HCT116 (cell line): ENCODE results near the gene LKAAEAR1. TPM values are rescaled to one million over a fixed set of nuclear protein-coding genes. Genes with fewer than 3 reads are reported as not detected.

Experiments used
- ATAC-seq: fragments of 200-7000 bp; cut with Tn5 transposase; 2 replicates; pipeline ENCODE4 v1.9.1; 2020; ENCODE audit warnings: mild to moderate bottlenecking, moderate library complexity
- BruUV-seq: library from RNA; stranded (reverse); fragments of 400-500 nt; replicated peaks from 2 replicates; lab custom pipeline; 2021; lab: Mats Ljungman, UMichigan
- CTCF ChIA-PET: fragments of 300-600 bp; sonication (Branson Sonifier 250); formaldehyde crosslinking; loops from one replicate; lab custom pipeline; 2021; ENCODE audit warnings: antibody characterized with exemption; lab: Charles Lee
- POLR2A ChIA-PET: fragments of 300-600, 350-600 bp; sonication (Branson Sonifier 250); formaldehyde crosslinking; loops from one replicate; lab custom pipeline; 2021; ENCODE audit warnings: antibody characterized with exemption; lab: Charles Lee
- RAD21 ChIA-PET, 2 experiments: fragments of 300-600 bp; sonication (Branson Sonifier 250); formaldehyde crosslinking; loops; one replicate each; lab custom pipeline; 2023; ENCODE audit warnings: low total read pairs in 2 of 2; ENCODE audit not compliant: uncharacterized antibody in 2 of 2, unreplicated experiment in 2 of 2, low non-redundant PET in 1 of 2; lab: Charles Lee
- DNase-seq: peaks from one replicate; pipeline ENCODE4 v3.0.0-alpha.2; 2010; ENCODE audit warnings: low read depth, low spot score
- H2AFZ ChIP-seq: fragments of 200-600 bp; shearing (Covaris generic), sonication (generic); 2 replicates; pipeline ENCODE4 v1.6.1; 2017; ENCODE audit warnings: low read depth, mixed run types, mixed read lengths, antibody characterized with exemption, low read length; ENCODE audit not compliant: poor library complexity, severe bottlenecking
- H3K27ac ChIP-seq: 2 replicates; pipeline ENCODE4 v1.5.1; 2012; ENCODE audit warnings: low read depth, low read length
- H3K27me3 ChIP-seq: fragments of 200-600 bp; sonication (generic); 2 replicates; pipeline ENCODE4 v1.6.1; 2016; ENCODE audit warnings: mixed run types, low read length, mixed read lengths; ENCODE audit not compliant: insufficient read depth
- H3K36me3 ChIP-seq, 2 experiments: fragments of 200-500 bp in 1 of 2; fragments of 200-600 bp in 1 of 2; sonication (Bioruptor generic) in 1 of 2; sonication (generic) in 1 of 2; 2 replicates each; pipeline versions ENCODE4 v1.5.1 to v1.6.1; 2014 to 2016; ENCODE audit warnings: low read length in 2 of 2, inconsistent platforms in 1 of 2, mixed read lengths in 1 of 2, mixed run types in 1 of 2; ENCODE audit not compliant: insufficient read depth in 2 of 2, control insufficient read depth in 1 of 2
- H3K4me1 ChIP-seq, 2 experiments: fragments of 200-600 bp in 1 of 2; sonication (generic) in 1 of 2; 2 replicates each; pipeline versions ENCODE4 v1.5.1 to v1.6.1; 2012 to 2017; ENCODE audit warnings: low read length in 2 of 2, inconsistent platforms in 1 of 2, mild to moderate bottlenecking in 1 of 2, mixed read lengths in 1 of 2, mixed run types in 1 of 2, moderate library complexity in 1 of 2; ENCODE audit not compliant: insufficient read depth in 2 of 2, control insufficient read depth in 1 of 2
- H3K4me2 ChIP-seq: fragments of 200-600 bp; sonication (generic); 2 replicates; pipeline ENCODE4 v1.6.1; 2017; ENCODE audit warnings: mixed run types, low read length, mixed read lengths
- H3K4me3 ChIP-seq, 2 experiments: fragments of 200-600 bp in 1 of 2; sonication (generic) in 1 of 2; replicated peaks in 1 of 2; 2 replicates each; pipeline ENCODE4 v1.5.1; 2011 to 2016; ENCODE audit warnings: low read length in 2 of 2, control low read depth in 1 of 2, low read depth in 1 of 2, mild to moderate bottlenecking in 1 of 2, mixed read lengths in 1 of 2, mixed run types in 1 of 2
- H3K79me2 ChIP-seq: fragments of 200-600 bp; sonication (generic); 2 replicates; pipeline ENCODE4 v1.6.1; 2017; ENCODE audit warnings: mild to moderate bottlenecking, mixed run types, low read length, moderate library complexity, mixed read lengths; ENCODE audit not compliant: insufficient read depth
- H3K9ac ChIP-seq: fragments of 200-600 bp; sonication (generic); 2 replicates; pipeline ENCODE4 v1.6.1; 2016; ENCODE audit warnings: low read length, mixed read lengths
- H3K9me2 ChIP-seq: fragments of 200-600 bp; sonication (generic), shearing (Covaris generic); 2 replicates; pipeline ENCODE4 v1.6.1; 2017; ENCODE audit warnings: mixed run types, mild to moderate bottlenecking, moderate library complexity; ENCODE audit not compliant: insufficient read depth
- H3K9me3 ChIP-seq, 2 experiments: fragments of 200-500 bp in 1 of 2; fragments of 200-600 bp in 1 of 2; sonication (Bioruptor generic) in 1 of 2; sonication (generic) in 1 of 2; 2 replicates each; pipeline ENCODE4 v1.6.1; 2014 to 2017; ENCODE audit warnings: low read length in 2 of 2, mixed read lengths in 2 of 2, inconsistent platforms in 1 of 2, low read depth in 1 of 2, mild to moderate bottlenecking in 1 of 2, mixed run types in 1 of 2, moderate library complexity in 1 of 2; ENCODE audit not compliant: control insufficient read depth in 1 of 2, insufficient read depth in 1 of 2
- H4K20me1 ChIP-seq: fragments of 200-600 bp; sonication (generic), shearing (Covaris generic); 2 replicates; pipeline ENCODE4 v1.6.1; 2017; ENCODE audit warnings: mixed run types, mild to moderate bottlenecking, moderate library complexity; ENCODE audit not compliant: insufficient read depth
- CBX3 ChIP-seq: IDR thresholded peaks from 2 replicates; pipeline ENCODE4 v1.6.1; 2012; ENCODE audit warnings: low read depth
- CTCF ChIP-seq, 3 experiments: fragments of 200-600 bp in 1 of 3; sonication (generic) in 1 of 3; IDR thresholded peaks in 2 of 3; conservative IDR thresholded peaks in 1 of 3; 2 replicates each; pipeline ENCODE4 v1.5.1; 2012 to 2017; ENCODE audit warnings: low read depth in 2 of 3, low read length in 2 of 3, antibody characterized with exemption in 1 of 3, borderline replicate concordance in 1 of 3, control low read depth in 1 of 3, mild to moderate bottlenecking in 1 of 3, mixed read lengths in 1 of 3, mixed run types in 1 of 3, moderate library complexity in 1 of 3; ENCODE audit not compliant: insufficient read depth in 1 of 3
- EGR1 ChIP-seq: IDR thresholded peaks from 2 replicates; pipeline ENCODE4 v1.6.1; 2012; ENCODE audit warnings: low read depth
- ELF1 ChIP-seq: IDR thresholded peaks from 2 replicates; pipeline ENCODE4 v1.6.1; 2012; ENCODE audit warnings: low read depth, borderline replicate concordance
- EZH2 ChIP-seq: fragments of 200-600 bp; sonication (generic); IDR thresholded peaks from 2 replicates; pipeline ENCODE4 v1.6.1; 2017; ENCODE audit warnings: antibody characterized with exemption, mixed run types
- EZH2phosphoT487 ChIP-seq: fragments of 200-600 bp; IDR thresholded peaks from 2 replicates; pipeline ENCODE4 v1.6.1; 2018; ENCODE audit warnings: antibody characterized with exemption, borderline replicate concordance
- FOSL1 ChIP-seq: IDR thresholded peaks from 2 replicates; pipeline ENCODE4 v1.6.1; 2012; ENCODE audit warnings: low read depth
- JUND ChIP-seq: IDR thresholded peaks from 2 replicates; pipeline ENCODE4 v1.6.1; 2012
- MAX ChIP-seq: IDR thresholded peaks from 2 replicates; pipeline ENCODE4 v1.6.1; 2012
- POLR2A ChIP-seq: IDR thresholded peaks from 2 replicates; pipeline ENCODE4 v1.7.0; 2011; ENCODE audit warnings: borderline replicate concordance; ENCODE audit not compliant: insufficient read depth, insufficient read length; ENCODE audit errors: extremely low read depth
- RAD21 ChIP-seq: IDR thresholded peaks from 2 replicates; pipeline ENCODE4 v1.6.1; 2012; ENCODE audit warnings: low read depth, mild to moderate bottlenecking
- SIN3A ChIP-seq: IDR thresholded peaks from 2 replicates; pipeline ENCODE4 v1.6.1; 2012; ENCODE audit warnings: low read depth
- SP1 ChIP-seq: IDR thresholded peaks from 2 replicates; pipeline ENCODE4 v1.6.1; 2012; ENCODE audit warnings: low read depth
- SRF ChIP-seq: IDR thresholded peaks from 2 replicates; pipeline ENCODE4 v1.6.1; 2012; ENCODE audit warnings: low read depth
- TCF7L2 ChIP-seq: IDR thresholded peaks from 2 replicates; pipeline ENCODE4 v1.7.0; 2011; ENCODE audit warnings: borderline replicate concordance, inconsistent platforms; ENCODE audit not compliant: insufficient read depth, insufficient read length; ENCODE audit errors: extremely low read depth
- ZBTB33 ChIP-seq: IDR thresholded peaks from 2 replicates; pipeline ENCODE4 v1.6.1; 2011; ENCODE audit warnings: mild to moderate bottlenecking, low read length, moderate library complexity; ENCODE audit not compliant: insufficient replicate concordance; ENCODE audit errors: extremely low read depth
- ZNF274 ChIP-seq: fragments of 200-500 bp; sonication (Bioruptor generic); IDR thresholded peaks from 2 replicates; pipeline ENCODE4 v1.6.1; 2014; ENCODE audit warnings: mild to moderate bottlenecking, low read depth, low read length, inconsistent platforms
- intact Hi-C: fragments of 100-400 bp; cut with micrococcal nuclease; formaldehyde crosslinking; loops from 2 replicates; pipeline ENCODE4 v1.10.0; 2022
- total RNA-seq: library from RNA; stranded (reverse); gene quantifications from one replicate; pipeline ENCODE4 v1.2.1, GENCODE V29; 2021; ENCODE audit not compliant: unreplicated experiment

LKAAEAR1 gene
- total RNA-seq, 1 experiment from 2014 or later = not detected

GRCh38 chr20:64077094-64077493, 7.1 kb downstream of the LKAAEAR1 start:
- H3K27ac ChIP-seq = no peak overlapping the region
- H3K27me3 ChIP-seq = no peaks in the 10 kb centered on the region
- peaks cover 9% of the 10 kb centered on the region; the same call in 1 of the 2 replicates for H3K79me2 ChIP-seq
- no peaks in the 10 kb centered on the region for H3K9me2 ChIP-seq
- no peak overlapping the region for H3K9ac ChIP-seq
- H3K4me3 ChIP-seq = no peak overlapping the region
- ChIA-PET POLR2A (interaction anchor here (1.8 kb wide), 1 partner anchor 15 kb away, joined by 5 read pairs; no protein-coding TSS in a partner anchor), RAD21 (interaction anchor here in 1 of 2 experiments (0.6 kb wide), 1 partner anchor 539 kb away, joined by 5 read pairs; no protein-coding TSS in a partner anchor), CTCF (no interaction called here)
- intact Hi-C loops = no loop called here
- H4K20me1 ChIP-seq = no peaks in the 10 kb centered on the region
- DNase-seq (no peak), ATAC-seq (no peak)
- TF ChIP-seq EGR1 (no peak), SRF (no peak), ZNF274 (no peak), SIN3A (no peak), RAD21 (no peak), MAX (no peak), ZBTB33 (no peak), CTCF (IDR thresholded peaks at IDR 0.05 in 2 of 3, conservative IDR thresholded peaks at IDR 0.05 in 1 of 3; ENCODE audit: borderline replicate concordance in 1 of 3, insufficient read depth in 1 of 3, low read depth in 2 of 3, low read length in 2 of 3) (no peak), JUND (no peak), ELF1 (no peak), CBX3 (no peak), POLR2A (no peak), SP1 (no peak), TCF7L2 (no peak), EZH2 (no peak), EZH2phosphoT487 (no peak), FOSL1 (no peak)
- no TSS peak for BruUV-seq
- no peaks in the 10 kb centered on the region for H3K9me3 ChIP-seq
- H3K4me2 ChIP-seq = no peak overlapping the region
- no peak overlapping the region for H2AFZ ChIP-seq
- H3K4me1 ChIP-seq = peaks cover 9 to 14% of the 10 kb centered on the region in 2 experiments
- no peaks in the 10 kb centered on the region for H3K36me3 ChIP-seq
